SH-SY5Y (cell line): ENCODE results near the gene TARP.

Experiments used
- GATA2 ChIP-seq: IDR thresholded peaks from 2 replicates; pipeline ENCODE4 v1.6.1; 2011; ENCODE audit warnings: mild to moderate bottlenecking, low read depth, low read length
- GATA3 ChIP-seq: IDR thresholded peaks from 2 replicates; pipeline ENCODE4 v1.6.1; 2011; ENCODE audit warnings: low read depth, mild to moderate bottlenecking, low read length, moderate library complexity

DNA sequence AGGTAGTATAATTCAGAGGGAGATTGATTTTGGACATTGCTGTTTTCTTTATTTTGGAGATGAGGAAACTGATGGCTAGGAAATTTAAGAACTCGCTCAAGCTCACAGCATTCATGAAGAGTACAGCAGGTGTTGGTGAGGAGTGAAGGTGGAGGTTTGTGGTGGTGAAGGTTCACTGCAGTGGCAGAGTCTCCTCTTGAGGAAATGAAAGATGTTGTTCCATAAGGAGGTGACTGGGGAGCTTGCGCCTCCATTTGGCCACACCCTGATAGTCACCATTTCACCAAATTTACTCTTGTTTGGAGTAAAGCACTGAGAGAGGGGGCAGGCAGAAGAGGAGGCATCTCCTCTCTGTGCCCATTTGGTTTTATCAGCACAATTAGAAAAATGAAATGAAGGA, 46.4 kb upstream of the TARP start:
- no peak for TF ChIP-seq GATA2
- no peak for TF ChIP-seq GATA3
